HCT116 (cell line): ENCODE results near the gene ZNF48.

ENCODE experiments used
- CTCF ChIP-seq, 3 experiments: fragments of 200-600 bp in 1 of 3; sonication (generic) in 1 of 3; IDR thresholded peaks in 2 of 3; conservative IDR thresholded peaks in 1 of 3; 2 replicates each; pipeline ENCODE4 v1.5.1; 2012 to 2017; ENCODE audit warnings: low read depth in 2 of 3, low read length in 2 of 3, antibody characterized with exemption in 1 of 3, borderline replicate concordance in 1 of 3, control low read depth in 1 of 3, mild to moderate bottlenecking in 1 of 3, mixed read lengths in 1 of 3, mixed run types in 1 of 3, moderate library complexity in 1 of 3; ENCODE audit not compliant: insufficient read depth in 1 of 3
- EGR1 ChIP-seq: IDR thresholded peaks from 2 replicates; pipeline ENCODE4 v1.6.1; 2012; ENCODE audit warnings: low read depth
- ELF1 ChIP-seq: IDR thresholded peaks from 2 replicates; pipeline ENCODE4 v1.6.1; 2012; ENCODE audit warnings: low read depth, borderline replicate concordance
- EZH2phosphoT487 ChIP-seq: fragments of 200-600 bp; IDR thresholded peaks from 2 replicates; pipeline ENCODE4 v1.6.1; 2018; ENCODE audit warnings: antibody characterized with exemption, borderline replicate concordance
- FOSL1 ChIP-seq: IDR thresholded peaks from 2 replicates; pipeline ENCODE4 v1.6.1; 2012; ENCODE audit warnings: low read depth
- JUND ChIP-seq: IDR thresholded peaks from 2 replicates; pipeline ENCODE4 v1.6.1; 2012
- SIN3A ChIP-seq: IDR thresholded peaks from 2 replicates; pipeline ENCODE4 v1.6.1; 2012; ENCODE audit warnings: low read depth
- SRF ChIP-seq: IDR thresholded peaks from 2 replicates; pipeline ENCODE4 v1.6.1; 2012; ENCODE audit warnings: low read depth
- YY1 ChIP-seq: IDR thresholded peaks from 2 replicates; pipeline ENCODE4 v1.6.1; 2011; ENCODE audit warnings: low read length, low read depth, moderate library complexity, mild to moderate bottlenecking; ENCODE audit not compliant: insufficient replicate concordance; ENCODE audit errors: extremely low read depth

DNA sequence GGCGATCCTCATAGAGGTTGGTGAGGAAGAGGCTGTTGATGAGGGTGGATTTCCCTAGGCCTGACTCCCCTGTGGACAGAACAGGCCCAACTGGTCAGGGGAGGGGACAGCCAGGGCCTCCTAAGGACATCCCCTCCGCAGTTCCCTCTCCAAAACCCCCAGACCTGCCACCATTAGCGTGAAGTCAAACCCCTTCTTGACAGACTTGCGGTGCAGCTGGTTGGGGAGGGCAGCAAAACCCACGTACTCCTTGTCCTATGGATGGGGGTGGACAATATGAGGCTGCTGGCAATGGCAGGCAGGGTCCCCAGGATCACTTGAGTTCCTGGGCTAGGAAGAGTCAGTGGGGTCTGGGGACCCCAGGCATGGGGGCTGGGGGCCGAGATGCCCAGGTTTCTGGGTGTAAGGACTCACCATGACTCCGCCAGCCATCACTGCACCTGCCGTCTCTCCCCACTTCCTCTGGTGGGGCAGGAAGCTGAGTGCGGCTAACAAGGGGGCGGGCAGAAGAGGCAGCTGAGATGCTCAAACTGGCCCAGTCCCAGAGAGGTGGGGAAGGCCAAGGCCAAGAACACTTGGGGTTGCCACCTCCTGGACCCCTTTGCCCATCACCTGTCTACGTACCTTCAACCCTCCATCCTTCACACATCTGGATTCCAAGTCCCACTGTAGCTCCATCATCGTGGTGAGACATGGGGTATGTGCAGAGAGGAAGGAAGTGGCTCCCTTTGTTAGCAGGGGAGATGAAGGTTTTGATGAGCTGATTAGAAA, 12.9 kb upstream of the ZNF48 start, which contains the start of gene SEPTIN1:
- TF ChIP-seq YY1 (no peak), CTCF (IDR thresholded peaks at IDR 0.05 in 2 of 3, conservative IDR thresholded peaks at IDR 0.05 in 1 of 3; ENCODE audit: borderline replicate concordance in 1 of 3, insufficient read depth in 1 of 3, low read depth in 2 of 3, low read length in 2 of 3) (no peak), SIN3A (no peak), ELF1 (no peak), EZH2phosphoT487 (no peak), EGR1 (no peak), JUND (no peak), FOSL1 (no peak), SRF (no peak)
